SKM-1 (cell line): Measurements from ENCODE around the gene TOP1.

Source experiments
- DNase-seq: peaks from one replicate; lab custom pipeline; 2025; ENCODE audit not compliant: unreplicated experiment; lab: John Stamatoyannopoulos, UW

The TOP1 gene

DNA sequence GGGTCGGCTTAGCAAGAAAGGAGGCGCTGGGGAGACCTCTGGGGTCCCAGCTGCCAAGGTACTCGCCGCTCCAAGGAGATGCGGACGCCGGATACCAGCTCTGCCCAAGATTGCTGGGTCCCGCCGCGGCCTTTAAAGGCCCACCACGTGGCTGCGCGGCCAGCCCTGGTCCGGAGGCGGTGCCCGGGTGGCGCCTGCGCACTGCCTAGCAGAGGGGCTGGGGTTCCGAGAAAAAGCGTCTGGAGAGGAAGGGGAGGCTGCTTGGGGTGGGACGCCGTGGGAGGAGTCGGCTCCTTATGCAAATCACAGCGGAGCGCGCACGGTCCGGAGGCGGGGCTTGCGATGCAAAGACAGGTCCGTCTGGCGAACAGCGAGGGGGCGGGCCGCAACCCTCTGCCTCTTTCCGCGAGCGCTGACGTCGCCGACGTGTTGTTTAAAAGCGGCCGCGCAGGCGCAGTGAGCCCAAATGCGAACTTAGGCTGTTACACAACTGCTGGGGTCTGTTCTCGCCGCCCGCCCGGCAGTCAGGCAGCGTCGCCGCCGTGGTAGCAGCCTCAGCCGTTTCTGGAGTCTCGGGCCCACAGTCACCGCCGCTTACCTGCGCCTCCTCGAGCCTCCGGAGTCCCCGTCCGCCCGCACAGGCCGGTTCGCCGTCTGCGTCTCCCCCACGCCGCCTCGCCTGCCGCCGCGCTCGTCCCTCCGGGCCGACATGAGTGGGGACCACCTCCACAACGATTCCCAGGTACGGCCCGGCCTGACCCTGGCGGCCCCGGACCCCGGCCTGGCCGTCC, at the start of gene TOP1:
Gene TOP1 (plus strand): TSS at position 464 of the 791 bp plus-strand sequence. CDS start 246 bp downstream, at position 710.
- DNase-seq = peak; percentile 99

DNA sequence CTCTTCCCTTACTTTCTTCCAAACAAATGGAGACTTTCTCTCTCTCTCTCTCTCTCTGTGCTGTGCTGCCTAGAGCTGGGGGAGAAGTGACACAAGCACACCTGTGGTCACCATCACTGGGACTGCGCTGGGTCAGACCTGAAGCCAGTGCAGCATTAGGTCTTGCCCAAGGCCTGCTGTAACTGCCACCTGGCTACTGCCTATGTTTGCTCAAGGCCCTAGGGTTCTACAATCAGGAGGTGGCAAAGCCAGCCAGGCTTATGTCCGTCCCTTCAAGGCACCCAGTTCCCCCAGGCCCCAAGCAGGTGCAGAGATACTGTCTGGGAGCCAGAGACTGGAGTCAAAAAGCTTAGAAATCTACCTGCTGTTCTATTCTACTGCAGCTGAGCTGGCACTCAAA, 49.4 kb upstream of the TOP1 start:
- no peak for DNase-seq

DNA sequence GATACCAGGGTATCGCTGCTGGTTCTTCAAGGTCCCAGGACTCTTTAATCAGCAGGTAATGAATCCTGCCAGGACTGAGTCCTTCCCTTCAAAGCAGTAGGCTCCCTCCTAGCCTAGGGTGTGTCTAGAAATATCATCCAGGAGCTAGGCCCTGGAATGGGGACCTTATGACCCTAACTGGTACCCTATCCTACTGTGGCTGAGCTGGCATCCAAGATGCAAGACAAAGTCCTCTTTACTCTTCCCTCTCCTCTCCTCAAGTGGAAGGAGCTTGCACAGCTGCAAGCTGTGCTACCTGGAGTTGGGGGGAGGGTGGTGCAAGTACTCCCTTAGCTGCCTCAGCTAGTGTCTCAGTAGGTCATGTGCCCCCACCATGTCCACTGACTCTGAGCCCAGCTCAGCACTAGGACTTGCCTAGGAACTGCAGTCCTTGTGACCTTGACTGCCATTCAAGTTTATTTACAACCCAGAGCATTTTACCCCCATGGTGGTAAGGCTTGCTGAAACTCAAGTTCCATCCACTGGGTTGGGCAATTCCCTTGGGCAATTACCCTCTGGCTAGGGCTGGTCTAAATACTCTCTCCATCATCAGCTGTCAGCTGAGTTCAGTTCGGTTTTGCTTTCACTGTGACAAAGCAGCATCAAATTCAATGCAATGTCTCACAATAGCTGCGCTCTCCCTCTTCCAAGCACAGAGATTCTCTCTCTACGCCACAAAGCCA, 48.4 kb upstream of the TOP1 start:
- DNase-seq = no peak

DNA sequence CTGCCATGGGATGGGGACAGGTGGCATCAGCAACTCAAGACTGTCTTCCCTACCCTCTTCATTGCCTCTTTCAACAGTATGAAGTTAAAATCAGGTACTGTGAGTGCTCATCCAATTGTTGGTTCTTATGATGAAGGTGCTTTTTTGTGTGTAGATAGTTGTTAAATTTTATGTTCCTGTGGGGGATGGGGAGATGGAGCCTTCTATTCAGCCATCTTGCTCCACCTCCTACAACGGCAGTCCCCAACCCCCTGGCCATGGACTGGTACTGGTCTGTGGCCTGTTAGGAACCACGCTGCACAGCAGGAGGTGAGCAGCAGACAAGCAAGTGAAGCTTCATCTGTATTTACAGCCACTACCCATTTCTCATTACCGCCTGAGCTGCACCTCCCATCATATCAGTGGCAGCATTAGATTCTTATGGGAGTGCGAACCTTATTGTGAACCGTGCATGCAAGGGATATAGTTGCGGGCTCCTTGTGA, 47.8 kb upstream of the TOP1 start:
- no peak for DNase-seq

DNA sequence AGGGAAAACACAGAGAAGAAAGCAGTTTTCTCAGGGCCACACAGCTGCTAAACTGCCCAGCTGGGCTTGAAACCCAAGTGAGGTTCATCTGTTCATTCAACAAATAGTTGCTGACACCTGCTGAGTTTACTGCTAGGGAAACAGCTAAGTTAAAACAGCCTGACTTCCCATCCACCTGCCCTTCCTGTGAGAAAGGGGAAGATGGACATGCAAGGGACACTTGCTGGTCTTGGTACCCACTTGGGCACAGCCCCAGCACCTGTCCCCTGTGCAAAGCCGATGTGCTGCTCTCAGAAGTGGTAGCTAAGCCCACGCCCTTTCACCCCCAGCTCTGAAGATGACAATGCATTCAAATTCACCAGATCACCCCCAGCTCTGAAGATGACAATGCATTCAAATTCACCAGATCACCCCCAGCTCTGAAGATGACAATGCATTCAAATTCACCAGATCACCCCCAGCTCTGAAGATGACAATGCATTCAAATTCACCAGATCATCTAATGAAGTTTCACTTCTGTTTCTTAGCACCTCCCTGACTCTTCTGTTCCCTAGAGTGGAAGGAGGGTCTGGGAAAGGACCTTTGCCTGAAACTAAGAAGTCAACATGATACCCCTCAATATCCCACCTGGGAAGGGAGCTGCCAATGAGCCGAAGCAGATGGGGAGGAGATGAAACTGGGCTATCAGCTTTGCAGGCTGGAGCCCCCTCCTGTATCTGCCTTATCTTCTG, 46.0 kb upstream of the TOP1 start:
- no peak for DNase-seq

DNA sequence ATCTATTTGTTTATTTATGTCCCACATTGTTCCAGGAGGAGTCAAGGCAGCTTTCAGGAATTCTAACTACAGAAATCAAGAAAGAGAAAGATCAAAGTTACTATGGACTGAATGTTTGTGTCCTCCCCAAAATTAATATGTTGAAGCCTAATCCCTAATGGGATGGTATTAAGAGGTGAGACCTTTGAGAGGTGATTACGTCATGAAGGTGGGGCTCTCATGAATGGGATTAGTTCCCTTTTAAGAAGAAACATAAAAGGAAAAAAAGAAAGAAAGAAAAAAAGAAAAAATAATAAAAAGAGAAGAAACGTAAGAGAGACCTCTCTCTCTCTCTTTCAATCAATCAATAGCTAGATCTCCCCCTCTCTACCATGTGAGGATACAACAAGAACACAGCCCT, 44.7 kb upstream of the TOP1 start:
- no peak for DNase-seq

DNA sequence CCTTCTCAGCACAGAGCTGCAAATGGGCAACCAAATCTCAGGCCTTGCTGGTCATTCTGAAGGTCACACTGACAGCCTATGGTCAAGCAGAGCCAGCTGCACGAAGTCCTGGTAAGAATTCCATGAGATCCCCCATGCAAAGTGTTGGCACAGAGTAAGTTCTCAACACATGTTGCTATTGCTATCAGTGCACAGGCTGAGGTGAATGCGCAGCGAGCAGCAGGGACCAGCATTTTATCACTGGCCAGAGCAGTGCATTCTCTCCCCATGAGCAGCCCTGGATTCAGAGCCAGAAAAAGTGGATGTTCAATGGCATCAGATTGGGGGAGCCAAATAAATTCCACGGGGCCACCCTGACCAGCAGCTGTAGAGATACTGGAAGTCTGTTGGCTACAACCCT, 44.1 kb upstream of the TOP1 start:
- no peak for DNase-seq

DNA sequence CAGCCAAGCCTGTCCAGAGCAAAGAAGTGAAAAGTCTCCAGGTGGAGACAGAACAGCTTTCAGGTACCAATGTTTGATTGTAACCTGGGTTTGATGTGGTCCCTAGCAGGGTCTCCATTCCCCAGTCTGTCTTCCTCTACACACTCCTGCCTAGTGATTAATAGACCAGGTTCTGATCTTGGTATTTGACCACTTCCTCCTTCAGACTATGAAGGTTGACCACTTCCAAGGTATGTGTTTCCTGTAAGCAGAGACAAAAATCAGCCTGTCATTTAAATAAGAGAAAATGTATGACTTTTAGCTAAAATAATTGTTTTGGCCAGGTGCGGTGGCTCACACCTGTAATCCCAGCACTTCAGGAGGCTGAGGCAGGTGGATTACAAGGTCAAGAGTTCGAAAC, 41.8 kb upstream of the TOP1 start:
- DNase-seq = no peak

DNA sequence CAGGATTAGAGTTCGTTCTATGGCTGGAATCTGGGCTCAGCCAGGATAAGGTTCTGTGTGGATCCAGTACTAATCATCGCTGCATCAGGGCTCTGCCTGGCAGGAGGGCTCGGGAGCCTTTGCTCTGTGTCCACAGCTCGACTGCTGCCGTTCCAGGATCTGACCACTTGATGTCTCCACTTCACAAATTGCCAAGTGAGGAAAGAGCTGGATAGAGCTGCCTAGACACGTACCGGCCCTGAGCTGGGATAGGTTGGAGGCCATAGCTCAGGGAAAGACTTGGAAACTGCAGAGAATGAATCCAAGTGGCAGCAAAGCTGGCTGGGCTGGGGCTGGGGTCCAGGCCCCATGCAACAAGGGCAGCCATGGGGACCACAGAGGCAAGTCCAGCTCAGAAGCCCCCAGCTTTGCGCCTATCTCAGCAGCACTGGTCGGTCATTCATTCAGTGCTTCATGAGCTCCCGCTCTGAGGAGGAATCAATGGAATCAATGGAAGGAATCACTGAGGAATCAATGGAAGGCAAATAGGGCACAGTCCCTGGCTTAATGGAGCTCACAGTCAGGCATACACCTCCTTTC, 38.0 kb upstream of the TOP1 start:
- DNase-seq = peak; percentile 77

DNA sequence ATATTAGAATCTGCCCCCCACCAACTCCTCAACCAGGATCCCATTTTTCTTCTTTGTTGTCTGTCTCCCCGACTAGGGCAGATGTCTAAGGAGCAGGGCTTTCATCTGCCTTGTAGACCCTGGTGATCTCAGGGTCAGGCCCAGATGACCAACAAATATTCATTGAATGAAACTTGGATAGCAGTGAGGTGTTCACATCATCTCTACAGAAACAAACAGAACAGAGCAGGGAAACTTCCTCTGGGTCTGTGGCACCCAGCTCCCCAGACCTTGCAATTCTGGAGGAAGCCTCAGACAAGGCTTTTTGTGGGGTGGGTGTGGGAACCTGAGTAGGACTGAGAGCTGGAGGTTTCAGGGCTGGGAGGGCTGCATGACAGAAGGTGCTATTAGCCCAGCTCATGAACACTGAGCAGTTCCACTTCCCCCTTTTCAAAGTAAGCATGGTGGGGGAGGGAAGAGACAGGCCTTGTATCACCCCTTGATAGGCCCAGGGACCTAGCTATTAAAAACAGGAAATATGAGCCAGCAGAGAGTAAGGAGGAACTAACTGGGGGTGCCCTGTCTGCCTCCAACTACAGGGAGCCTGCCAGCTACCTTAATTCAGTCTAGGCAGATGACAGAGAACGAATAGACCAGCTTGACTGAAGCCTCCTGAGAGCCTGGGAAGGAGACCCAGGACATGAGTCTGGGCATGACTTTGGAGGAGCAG, 37.3 kb upstream of the TOP1 start:
- peak; percentile 99 for DNase-seq

DNA sequence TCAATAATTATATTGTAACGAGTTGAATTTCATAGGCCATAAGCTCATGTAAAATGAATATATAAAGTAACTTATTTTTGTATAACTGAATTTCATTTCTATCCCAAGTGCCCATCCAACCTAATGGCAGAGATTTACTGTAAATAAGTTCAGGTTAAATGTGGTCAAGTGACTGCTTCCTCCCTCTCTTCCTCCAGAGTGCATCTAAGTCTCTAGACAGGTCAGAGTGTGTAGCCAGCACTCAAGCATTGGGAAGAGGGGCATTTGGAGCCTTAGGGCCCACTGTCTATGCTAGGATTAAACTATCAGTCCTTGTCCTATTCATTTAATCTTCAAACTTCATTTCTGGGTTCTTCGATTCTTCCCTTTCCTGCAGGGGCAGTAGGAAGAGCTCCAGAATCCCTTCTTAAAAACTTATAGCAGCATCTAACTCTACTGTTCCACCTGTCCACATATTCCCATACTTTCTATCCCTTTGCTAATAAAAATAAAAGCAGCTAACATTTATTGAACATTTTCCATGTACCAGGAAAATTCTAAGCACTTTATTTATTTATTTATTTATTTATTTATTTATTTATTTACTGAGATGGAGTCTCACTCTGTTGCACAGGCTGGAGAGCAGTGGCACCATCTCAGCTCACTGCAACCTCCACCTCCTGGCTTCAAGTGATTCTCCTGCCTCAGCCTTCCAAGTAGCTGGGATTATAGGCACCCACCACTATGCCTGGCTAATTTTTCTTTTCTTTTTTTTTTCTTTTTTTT, 36.1 kb upstream of the TOP1 start:
- DNase-seq = no peak

DNA sequence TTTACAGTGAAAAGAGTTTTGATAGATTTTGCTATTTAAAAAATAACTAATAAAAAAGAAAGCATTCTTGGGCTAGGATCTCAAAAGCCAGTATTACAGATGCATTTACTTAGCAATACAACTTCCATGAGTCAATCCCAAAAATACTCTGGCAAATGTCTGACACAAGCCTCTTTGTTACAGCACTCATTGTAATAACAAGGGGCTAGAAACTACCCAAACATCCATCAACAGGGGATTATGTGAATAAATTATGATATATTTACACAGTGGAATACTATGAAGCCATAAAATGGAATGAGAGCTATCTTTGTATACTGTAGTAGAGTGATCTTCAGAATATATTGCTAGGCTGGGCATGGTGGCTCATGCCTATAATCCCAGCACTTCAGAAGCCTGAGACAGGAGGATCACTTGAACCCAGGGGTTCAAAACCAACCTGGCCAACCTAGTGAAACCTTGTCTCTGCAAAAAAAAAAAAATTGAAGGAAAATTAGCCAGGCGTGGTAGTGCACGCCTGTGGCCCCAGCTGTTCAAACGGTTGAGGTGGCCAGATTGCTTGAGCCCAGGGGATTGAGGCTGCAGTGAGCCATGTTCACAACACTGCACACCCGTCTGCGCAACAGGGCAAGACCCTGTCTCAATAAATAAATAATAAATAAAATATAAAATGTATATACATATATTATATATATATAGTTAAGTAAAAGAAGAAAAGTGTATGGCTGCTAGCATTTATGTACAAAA, 34.7 kb upstream of the TOP1 start:
- no peak for DNase-seq

DNA sequence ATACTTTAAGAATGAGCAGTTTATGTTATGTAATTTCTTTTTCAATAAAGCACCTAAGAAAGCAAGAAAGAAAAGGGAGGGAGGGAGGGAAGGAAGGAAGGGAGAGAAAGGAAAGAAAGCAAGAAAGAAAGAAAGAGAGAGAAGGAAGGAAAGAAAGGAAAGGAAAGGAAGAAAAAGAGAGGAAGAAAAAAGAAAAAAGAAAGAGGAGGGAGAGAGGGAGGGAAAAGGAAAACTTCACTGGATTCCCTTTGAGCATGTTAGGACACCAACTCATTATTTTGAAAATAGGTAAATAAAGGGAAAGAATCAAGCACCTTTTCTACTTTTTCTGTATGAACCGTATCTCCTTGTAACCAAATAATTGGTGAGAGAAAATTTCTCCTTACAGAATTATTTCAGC, 32.3 kb upstream of the TOP1 start:
- DNase-seq = no peak

DNA sequence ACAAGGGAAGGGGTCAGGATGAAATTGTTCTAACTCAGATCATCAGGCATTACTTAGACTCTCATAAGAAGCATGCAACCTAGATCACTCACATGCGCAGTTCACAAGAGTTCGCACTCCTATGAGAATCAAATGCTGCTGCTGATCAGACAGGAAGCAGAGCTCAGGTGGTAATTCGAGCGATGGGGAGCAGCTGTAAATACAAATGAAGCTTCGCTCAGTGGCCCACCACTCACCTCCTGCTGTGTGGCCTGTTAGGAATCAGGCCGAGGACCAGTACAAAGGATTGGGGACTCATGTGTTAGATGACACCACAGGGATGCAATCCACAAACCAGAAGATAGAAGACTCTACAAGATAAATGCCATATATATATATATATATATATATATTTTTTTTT, 31.5 kb upstream of the TOP1 start:
- no peak for DNase-seq

DNA sequence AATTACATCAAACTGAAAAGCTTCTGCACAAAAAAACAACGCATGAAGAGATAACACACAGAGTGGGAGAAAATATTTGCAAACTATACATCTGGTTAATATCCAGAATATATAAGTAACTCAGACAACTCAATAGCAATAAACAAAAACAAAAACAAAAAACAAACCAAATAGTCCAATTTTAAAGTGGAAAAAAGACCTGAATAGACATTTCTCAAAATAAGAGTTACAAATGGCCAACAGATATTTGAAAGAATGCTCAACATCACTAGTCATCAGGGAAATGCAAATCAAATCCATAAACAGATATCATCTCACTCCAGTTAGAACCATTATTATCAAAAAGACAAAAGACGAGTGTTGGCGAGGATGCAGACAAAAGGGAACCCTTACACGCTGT, 28.8 kb upstream of the TOP1 start:
- DNase-seq = no peak

DNA sequence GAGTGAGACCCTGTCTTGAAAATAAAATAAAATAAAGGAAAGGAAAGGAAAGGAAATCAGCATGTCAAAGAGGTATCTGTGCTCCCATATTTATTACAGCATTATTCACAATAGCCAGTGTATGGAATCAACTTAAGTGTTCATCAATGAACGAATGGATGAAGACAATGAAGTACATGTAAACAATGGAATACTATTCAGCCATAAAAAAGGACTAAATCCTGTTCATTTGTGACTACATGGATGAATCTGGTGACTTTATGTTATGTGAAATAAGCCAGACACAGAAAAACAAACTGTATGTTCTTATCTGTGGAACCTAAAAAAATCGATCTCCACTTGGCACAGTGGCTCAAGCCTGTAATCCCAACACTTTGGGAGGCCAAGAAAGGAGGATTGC, 28.0 kb upstream of the TOP1 start:
- DNase-seq = no peak

DNA sequence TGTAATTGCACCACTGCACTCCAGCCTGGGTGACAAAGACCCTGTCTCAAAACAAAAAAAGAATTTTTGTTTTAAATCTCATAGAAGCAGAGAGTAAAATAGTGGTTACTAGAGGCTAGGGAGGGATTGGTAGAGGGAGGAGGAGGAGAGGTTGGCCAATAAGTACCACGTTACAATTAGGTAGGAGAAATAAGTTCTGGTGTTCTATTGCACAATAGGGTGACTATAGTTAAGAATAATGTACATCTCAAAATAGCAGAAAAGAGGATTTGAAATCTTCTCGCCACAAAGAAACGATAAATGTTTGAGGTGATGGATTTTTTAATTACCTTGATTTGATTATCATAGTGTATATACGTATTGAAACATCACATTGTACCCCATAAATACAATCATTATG, 27.1 kb upstream of the TOP1 start:
- peak; percentile 35 for DNase-seq

DNA sequence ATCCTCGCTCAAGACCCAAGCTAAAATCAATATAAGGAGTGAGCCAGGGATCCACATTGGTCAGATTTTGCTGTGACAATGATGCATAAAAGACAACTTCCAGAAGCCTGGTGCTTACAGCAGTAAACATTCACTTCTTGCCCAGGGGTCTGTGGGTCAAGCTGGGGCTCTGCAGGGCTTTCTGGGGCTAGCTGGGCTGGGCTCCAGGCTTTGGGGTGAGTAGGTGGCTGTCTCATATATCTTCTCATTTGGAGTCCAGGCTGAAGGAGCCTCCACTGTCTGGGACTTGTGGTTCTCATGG, 25.8 kb upstream of the TOP1 start:
- DNase-seq = no peak

DNA sequence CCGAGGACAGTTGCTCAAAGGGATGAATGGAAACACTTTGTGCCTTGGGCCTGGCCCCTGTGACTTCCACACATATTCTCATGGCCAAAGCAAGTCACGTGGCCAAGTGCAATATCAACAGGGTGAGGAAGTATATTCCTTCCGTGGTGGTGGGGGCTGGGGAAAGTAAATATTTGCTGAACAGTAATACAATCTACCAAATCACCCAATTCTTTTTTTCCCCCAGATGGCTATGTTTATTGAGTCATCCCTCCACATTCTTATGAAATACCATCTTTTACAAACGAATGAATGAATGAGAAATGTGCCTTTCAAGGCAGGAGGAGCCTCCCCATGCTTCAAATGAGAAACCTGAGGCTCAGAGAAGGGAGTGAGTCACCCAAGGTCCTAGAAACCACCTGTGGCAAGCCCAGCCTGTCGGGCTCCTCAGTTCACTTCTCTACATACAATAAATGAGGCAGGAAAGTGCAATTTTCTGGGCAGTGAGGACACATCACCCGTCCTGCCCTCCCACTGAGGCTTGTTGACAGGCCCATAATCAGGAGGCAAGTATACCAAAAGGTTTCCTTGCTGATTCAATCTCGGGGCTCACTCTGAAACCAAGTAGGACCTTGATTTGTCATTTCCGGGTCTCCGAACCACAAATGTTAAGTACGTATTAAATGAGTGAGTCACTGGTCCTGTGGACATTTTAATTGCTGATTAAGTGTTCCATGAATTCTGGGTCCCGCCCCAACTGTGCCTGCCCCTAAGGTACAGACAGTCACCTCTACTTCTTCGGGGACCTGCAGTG, 25.3 kb upstream of the TOP1 start:
- DNase-seq = peak; percentile 85
